Kasumi-1 (cell line): ENCODE data around the gene LBH.

Source experiments
- DNase-seq, 2 experiments: peaks; one replicate each; lab custom pipeline; 2025; lab: John Stamatoyannopoulos, UW

Gene LBH

DNA sequence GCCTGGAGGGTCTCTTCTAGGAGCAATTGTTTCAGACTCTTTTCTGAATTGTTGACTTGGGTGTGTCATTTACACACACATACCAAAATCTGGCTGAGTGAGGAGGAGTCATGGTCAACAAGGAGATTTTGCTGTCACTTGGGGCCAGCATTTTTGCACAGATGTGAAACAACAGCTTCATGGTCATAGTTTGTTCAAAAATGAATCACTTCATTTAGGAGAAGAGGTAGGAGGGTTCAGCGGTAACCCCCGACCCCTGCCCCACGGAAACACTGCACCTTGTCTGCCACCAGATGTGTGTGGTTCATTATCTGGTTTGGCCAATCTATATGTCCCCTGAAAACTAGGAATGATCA, 42.2 kb downstream of the LBH start:
- DNase-seq = no peak

DNA sequence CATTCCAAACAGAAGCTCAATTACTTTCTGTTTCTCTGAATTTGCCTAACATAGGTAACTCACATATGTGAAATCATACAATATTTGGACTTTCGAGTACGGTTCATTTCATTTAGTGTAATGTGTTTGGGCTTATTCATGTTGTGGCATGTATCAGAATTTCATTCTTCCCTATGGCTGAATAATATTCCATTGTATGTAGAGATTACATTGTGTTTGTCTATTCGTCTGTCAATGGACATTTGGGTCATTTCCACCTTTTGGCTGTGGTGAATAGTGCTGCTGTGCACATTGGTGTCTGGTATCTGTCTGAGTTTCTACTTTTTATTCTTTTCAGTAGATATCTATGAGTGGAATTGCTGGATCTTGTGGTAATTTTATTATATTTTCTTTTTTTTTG, 43.9 kb downstream of the LBH start:
- DNase-seq = no peak

DNA sequence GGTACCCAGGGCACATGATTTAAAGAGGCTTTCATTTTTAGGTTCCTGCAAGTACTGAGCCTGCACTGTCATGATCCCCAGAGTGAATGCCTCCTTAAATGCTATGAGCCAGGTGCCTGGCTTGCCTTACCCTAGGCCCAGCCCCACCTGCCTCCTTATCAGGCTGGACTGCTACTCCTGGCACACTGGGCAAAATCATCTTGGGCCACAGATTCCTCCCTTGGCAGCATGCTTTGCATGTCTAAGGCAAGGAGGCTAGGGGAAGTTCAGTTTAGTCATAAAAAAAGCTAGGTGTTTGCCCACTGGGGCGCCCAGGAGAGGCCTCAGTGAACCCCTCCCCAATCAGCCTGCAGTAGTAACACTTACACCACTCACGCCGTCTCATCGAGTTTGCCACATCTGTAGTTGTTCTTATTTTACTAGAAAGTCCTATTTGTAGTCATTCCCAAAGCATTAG, 45.1 kb downstream of the LBH start:
- DNase-seq = no peak

DNA sequence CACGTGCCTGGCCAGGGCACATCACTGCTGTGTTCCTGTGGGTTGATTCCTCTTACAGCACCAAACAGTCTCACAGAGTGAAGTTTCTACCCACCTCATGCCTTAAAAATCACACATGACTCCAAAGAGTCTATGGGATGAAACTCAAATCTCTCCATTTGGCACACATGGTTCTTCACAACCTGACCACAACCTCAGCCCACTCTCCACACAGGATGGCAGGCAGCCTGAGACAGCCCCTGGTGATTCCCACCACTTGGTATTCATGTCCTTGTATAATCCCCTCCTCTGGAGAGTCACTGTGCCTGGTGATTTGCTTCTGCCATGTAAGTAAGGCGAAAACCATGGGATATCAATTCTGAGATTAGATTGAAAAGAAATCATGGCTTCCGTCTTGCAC, 46.2 kb downstream of the LBH start:
- DNase-seq = no peak

DNA sequence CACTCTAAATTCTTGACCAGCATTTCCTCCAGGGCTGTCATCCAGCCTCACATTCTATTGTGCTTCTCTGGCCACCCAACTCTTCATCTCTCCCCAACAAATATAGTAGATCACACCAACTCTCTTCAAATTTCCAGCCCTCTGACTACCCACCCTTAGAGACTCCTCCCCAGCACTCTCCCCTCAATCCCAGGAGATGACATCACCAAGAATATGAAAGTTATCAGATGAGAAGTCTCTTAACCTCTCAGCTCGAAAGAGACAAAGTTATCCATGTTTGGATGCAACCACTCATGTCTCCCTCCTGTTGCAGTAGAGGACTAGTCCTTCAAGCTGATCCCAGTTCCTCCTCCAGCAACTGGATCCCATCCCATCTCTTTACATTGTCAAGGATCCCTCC, 47.1 kb downstream of the LBH start:
- DNase-seq = no peak

DNA sequence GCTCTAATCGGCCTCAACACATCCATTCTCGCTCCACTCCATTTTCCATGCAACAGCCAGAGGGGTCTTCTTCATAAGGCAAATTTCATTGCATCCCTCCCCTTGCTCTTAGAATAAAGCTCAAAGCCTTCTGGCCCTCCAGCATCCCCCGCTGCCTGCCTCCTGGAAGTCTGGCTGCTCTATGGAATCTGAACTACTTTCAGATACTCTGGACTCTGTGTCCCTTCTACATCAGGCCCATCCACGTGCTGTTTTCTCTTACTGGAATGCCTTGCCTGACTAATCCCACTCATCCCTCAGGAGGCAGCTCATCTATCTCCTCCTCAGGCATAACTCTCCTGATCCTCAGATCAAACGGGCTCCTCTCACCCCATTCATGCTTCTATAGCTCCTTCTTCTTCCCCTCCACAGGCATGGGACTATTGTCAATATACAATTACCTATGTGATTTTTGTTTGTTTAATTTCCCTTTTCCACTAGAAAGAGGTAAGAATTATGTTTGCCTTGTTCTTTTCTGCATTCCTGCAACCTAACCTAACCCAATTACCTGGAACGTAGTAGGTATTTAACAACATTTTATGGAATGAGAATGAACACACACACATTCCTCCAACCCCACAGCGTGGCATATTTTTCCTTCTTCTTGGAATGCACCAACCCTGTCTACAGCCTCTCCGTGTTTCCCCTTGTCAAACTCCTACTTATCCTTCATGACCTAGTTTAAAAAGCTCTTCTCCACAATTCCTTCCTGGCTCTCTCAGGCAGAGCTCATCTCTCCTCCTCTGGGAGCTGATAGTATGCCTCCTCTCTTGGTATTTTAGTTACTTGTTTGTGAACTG, 49.5 kb downstream of the LBH start:
- no peak for DNase-seq

DNA sequence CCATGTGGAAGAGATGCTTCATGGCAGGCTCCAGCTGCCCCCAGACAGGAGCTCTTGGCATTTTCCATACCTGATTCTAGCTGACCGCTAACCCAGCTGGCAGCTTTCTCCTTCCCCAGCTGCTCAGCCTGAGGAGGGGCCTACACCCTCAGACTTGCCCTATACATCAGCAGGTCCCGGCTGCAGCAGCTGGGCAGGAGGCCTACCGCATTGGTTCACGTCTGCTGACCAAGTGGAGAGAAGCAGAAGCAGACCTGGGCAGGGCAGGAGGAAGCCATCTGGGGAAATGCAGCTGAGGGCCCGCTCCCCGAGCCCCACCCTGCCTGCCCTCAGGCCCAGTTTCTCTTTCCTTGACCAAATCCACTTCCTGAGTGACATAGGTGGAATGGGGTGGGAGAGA, 50.7 kb downstream of the LBH start:
- DNase-seq = no peak

DNA sequence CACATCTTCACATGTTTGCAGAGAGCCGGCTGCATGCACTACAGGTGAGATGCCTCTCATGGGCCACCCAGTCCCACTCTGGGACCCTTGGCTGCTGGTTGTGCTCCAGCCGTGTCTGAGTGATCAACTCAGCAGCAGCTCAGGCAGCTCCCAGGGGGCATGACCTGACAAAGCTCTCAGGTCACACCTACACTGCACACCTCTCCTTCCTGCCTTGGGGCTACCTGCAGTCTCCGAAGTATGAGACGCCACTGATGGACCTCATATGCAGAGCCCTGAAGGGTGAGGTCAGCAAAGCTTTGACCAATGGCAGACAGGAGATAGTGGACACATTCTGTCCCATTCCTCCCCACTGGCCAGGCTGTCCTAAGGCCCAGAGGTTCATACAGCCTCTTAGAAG, 51.4 kb downstream of the LBH start:
- DNase-seq = no peak

DNA sequence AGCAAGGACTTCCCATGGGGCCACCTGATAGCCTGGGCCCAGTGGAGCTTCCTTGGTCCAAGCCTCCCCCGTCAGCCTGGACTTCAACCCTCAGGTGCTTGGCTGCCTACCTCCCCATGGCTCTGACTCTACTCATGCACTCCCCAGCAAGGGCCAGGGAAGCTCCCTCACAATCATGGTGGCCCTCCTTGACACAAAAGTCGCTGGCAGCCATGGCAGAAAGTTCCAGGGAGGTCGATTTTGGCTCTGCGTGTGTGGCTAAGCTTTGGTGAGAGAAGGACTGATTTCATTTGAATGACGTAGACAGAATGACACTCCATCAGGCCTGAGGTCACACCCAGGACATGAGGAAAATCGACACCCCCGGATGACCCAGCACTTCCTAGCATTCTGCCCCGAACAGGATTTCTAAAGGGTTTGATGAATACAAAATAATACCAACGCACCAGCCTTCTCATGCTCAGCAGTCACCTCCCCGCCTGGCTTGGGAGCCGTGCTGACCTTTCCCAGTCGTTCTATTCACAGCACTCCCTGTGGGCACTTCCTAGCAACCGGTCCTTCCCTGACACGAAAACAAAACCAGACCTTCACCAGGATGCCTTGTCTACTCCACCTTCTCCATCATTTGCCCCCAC, 52.7 kb downstream of the LBH start:
- DNase-seq = no peak

DNA sequence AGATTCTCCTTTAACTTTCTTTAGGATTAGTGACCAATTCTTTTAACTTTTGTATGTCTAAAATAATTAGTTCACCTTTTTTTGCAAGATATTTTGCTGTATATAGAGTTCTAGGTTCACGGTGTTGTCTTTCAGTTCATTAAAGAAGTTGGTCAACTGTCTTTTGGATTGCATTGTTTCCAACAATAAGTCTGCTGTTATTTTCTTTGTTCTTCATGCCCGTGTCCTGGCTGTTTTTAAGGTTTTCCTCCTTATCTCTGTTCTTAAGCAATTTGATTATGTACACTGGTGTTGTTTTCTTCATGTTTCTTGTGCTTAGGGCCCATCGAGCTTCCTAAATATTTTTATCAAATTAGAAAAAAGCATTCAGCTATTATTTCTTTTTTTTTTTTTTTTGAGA, 54.4 kb downstream of the LBH start:
- DNase-seq = no peak

DNA sequence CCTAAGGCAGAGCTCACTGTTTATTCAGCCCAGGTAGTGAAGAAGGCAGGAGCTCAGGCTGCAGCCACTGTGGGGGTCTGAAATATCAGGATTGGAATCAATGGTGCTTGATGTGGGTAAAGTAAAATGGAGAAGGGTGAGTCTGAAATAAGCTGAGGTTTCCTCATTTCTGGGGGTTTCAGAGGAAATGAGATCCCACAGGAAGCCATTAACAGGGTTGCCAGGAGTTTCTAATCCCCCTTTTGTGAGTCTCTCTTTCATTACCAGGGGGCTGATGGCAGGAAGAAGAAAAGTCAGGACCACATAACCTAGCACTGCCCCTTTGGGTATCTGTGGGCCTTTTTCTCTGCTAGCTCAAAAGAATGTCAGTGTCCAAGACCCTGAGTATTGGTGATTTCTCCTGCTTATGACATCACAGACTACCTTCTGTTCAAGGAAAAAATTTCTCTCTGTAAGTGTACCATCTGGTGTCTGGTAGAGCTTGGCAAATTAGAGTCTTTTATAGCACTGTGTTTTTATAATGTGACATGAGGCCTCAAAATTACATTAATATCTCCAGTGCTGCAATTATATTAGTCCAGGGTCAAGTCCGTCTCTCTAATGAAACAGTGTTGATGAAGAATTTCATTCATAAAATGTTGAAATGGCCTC, 56.0 kb downstream of the LBH start:
- DNase-seq = no peak

DNA sequence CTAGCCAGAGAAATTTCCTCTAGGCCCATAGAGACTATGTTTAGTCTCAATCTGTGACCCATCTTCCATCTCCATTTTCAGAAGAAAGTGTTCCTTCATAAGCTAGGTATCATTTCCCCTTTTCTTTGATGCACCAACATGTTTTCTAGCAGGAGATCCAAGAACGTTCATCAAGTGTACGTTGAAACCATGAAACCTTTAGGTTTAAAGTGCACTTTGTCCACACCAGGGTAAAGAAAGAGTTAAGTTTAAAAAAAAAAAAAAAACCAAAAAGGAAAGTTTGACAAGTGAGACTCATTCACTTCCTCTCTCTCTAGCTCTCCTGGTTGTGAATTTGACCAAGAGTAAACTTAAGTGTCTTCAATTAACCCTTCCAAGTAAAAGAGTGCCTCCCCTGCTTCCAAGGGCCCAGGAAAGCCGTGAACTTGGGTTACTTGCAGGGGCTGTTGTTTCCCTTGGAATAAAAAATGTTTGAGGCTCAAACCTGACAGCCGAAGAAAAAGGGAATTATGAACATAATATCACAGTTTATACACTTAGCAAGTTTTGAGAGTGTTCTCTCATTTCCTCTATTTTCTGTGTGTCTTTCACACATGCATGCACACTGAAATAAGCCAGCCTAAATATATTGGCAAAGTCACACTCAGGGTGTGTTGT, 56.7 kb downstream of the LBH start:
- no peak for DNase-seq

DNA sequence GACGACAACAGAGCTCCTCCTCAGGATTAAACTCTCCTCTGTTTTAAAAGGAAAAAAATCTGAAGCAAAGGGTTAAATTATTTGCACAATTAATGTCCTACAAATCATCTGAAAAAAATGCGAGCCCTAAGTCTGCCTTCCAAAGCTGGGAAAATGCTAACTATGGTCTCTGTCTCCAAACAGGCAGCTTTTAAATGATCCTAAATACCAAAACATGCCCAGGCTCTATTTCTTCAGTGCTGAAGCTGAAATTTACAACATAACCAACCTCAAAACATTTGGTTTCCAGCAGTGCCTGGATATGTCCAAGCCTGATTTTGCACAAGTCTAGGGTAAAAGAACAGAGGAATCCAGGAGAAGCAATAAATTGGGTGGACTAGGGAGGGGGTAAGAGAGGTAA, 57.2 kb downstream of the LBH start:
- no peak for DNase-seq

DNA sequence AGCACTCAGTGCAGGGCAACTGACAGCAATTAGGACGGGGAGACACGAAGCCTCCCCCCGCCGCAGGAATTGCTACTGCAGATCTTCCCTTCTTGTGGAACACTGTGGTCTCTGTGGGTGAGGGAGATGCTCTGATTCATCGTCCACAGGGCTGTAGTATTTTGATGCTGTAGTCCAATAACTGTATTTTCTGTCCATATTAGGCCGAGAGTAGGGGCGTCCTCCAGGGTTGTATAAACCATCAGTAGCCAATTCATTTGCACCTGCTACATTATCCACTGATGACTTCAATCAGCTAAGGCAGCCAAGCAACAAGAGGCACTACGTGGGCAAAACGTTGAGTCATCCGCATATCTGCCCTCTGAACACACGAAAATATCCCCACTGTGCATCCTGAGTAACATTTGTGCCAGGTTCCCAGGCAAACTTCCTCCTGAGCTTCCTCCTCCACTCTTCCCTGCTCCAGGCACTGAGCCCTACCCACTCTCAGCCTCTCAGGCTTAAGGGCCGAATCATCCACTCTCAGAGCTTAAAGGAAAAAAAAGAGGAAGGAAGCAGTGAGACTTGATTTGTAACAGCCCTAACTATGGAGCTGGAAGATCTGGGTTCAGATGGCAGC, 62.1 kb downstream of the LBH start:
- peak; percentile 85 to 87 for DNase-seq

DNA sequence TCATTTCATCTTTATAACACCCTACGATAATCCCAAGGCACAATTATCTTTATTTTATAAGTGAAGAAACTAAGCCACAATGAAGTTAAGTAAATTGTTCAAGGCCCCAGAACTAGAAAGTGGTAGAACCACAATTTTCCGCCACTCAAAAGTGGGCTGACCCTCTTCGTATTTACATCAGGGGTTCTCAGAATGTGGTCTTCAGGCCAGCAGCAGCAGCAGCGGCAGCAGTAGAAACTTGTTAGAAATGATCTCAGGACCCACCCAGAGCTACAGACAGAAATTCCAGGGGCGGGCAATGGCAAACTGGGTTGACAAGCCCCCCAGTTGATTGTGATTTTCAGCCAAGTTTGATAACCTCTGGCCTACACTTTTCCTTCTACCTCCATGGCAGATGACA, 62.8 kb downstream of the LBH start:
- no peak for DNase-seq

DNA sequence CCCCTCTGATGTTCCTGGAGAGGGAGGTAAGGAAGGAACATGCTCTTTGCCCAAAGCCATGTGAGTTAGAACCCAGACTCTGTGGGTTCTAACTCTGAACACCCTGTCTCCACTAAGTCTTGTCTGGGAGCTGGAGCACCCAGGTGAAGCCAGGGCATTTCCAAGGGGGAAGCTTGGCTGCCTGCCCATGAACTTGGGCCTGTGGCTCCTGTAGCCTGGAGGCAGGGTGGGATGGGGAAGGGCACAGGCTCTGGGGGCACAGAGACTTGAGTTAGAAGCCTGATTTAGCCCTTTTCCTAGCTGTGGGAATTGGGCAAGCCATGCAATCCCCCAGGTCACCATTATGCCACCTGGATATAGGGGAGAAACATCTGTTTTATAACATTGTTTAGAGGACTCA, 65.2 kb downstream of the LBH start:
- DNase-seq = no peak

DNA sequence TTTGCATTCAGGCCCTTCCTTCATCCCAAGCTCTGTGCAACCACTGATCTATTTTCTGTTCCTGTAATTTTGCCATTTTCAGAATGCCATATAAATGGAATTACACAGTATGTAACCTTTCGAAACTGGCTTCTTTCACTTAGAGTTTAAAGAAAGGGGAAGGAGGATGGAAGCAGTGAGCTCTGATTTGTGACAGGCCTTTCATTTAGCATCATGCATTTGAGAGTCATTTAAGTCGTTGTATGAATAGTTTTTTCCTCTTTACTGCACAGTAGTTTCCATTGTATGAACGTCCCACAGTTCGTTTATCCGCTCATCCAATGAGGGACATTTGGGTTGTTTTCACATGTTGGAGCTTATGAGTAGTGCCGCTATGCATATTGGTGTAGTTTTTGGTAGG, 67.0 kb downstream of the LBH start:
- no peak for DNase-seq

DNA sequence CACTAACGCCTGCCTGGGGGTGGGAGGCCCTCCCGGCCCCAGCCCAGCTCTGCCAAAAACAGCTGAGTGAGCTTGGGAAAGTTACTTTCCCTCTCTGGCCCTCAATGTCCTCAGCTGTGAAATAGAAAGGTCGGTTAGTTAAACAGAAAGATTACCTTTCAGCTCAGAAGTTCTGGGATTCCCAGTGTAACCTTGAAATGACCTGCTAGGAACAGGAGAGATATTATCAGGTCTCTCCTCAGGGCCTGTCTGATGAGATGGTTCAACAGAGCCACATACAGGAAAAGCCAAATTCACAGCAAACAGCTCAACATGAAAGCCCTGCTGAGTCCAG, 68.8 kb downstream of the LBH start:
- no peak for DNase-seq

DNA sequence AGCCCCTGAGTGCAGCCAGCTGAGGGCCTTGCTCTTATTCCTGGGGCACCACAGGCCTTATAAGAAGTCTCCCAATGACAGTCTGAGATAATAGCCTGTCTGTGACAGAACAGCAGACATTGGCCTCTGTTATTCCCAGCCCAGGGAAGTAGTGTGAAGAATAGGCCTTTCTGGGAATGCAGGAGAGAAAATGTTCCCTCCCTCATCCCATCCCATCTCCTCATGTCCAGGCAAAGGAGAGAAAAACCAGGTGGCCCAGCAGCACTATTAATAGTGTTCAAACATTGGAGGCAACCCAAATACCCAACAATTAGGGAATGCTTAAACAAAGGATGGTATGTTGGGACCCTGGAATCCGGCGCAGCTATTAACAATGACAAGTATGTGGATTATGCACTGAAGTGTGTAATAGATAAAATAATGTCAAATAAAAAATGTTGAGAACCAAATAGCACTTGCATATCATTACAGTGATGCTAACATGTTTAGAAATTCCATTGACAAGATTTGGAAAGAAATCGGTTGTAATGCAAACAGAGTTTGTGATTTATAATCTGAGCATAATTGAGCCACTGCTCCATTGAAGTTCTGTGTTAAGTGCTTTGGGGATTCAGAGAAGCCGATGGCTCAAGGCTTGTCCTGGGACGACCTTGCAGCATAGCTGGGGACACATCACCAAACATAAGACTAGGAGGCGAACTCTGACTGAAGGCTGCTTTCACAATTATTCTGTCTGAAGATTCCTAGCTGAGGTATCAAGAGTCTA, 69.3 kb downstream of the LBH start:
- no peak for DNase-seq

DNA sequence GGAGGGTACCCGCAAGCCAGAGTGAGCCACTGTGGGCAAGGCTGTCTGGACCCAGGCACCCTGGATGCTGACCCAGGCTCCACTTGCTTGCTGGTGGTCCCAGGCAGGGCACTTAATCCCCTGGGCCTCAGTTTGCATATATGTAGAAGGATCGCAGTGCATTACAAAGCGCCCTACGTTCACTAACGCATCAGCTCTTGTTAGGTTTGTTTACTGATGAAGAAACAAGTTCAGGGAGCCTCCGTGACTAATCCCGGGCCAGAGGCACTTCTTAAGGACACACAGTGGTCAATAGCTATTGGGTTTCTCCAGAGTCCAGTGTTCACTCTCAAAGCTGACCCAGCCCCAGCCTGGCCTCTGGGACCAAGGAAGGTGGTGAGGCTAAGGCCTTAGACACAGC, 70.2 kb downstream of the LBH start:
- DNase-seq = no peak

DNA sequence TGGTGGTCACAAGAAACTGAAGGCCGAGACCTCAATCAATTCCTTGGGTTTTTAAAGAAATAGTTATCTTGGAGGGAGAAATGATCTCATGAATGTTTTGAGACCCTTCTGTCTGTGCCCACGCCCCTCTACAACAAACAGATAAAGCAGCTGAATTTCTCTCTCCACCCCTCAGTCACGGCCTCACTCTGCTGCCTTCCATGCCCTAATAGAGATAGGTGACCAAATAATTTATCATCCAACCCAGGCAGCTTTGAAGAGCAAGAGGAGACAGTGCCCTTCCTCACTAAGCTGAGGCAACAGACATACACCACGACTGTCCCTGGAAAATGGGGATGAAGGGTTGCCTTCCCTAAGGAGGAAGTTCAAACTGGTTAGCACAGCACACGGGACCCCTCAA, 71.2 kb downstream of the LBH start:
- DNase-seq = no peak

DNA sequence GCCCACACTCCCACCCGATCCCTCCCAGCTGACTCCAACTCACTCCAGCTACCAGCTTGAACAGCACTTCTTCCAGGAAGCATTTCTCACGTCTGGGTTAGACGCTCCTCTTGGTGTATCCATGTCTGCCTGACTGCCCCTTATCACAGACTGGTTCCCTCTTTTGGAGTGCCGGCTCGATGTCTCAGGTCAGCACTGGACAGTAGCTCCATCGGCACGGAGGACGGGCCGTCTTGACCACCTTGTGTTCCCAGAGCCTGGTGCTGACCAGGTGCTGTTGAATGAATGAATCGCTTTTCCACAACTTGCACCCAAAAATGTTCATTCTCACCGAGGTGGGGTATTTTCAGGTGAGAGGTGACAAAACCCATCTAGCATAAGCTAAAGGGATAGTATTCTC, 71.8 kb downstream of the LBH start:
- DNase-seq = no peak
